ENCODE measurements around the gene PRDM4.

DNA sequence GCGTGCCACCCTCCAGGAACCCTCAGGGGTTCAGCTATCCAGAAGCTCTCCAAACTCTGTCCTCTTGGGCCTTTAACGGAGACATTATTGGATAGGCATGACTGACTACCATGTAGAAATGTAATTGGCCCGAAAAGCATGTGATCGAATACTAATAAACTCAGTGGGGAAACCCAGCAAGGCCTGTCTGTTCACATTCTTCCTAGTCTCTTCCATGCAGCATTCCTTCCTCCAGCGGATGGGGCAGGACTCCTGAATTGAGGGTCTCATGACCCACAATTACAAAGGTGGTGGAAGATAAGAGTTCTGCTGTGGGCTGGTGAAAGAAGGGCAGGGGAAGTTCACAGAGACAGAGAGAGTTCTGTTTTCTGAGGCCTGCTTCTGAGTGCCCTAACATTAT is 6.5 kb upstream of the PRDM4 start:
- TF ChIP-seq, protein P1, sequence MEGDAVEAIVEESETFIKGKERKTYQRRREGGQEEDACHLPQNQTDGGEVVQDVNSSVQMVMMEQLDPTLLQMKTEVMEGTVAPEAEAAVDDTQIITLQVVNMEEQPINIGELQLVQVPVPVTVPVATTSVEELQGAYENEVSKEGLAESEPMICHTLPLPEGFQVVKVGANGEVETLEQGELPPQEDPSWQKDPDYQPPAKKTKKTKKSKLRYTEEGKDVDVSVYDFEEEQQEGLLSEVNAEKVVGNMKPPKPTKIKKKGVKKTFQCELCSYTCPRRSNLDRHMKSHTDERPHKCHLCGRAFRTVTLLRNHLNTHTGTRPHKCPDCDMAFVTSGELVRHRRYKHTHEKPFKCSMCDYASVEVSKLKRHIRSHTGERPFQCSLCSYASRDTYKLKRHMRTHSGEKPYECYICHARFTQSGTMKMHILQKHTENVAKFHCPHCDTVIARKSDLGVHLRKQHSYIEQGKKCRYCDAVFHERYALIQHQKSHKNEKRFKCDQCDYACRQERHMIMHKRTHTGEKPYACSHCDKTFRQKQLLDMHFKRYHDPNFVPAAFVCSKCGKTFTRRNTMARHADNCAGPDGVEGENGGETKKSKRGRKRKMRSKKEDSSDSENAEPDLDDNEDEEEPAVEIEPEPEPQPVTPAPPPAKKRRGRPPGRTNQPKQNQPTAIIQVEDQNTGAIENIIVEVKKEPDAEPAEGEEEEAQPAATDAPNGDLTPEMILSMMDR (IDR thresholded peaks at IDR 0.05): no peak
- TF ChIP-seq ZFX (IDR thresholded peaks at IDR 0.05; ENCODE audit: borderline replicate concordance): no peak

Measured in 22Rv1 (cell line).